ENCODE data around the gene F13B.
"Not testable (repeated sequence)": the region's sequence is repeated elsewhere in the genome, so short reads cannot be mapped to it uniquely, and the experiment has no call there.

Gene F13B, protein sequence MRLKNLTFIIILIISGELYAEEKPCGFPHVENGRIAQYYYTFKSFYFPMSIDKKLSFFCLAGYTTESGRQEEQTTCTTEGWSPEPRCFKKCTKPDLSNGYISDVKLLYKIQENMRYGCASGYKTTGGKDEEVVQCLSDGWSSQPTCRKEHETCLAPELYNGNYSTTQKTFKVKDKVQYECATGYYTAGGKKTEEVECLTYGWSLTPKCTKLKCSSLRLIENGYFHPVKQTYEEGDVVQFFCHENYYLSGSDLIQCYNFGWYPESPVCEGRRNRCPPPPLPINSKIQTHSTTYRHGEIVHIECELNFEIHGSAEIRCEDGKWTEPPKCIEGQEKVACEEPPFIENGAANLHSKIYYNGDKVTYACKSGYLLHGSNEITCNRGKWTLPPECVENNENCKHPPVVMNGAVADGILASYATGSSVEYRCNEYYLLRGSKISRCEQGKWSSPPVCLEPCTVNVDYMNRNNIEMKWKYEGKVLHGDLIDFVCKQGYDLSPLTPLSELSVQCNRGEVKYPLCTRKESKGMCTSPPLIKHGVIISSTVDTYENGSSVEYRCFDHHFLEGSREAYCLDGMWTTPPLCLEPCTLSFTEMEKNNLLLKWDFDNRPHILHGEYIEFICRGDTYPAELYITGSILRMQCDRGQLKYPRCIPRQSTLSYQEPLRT

DNA sequence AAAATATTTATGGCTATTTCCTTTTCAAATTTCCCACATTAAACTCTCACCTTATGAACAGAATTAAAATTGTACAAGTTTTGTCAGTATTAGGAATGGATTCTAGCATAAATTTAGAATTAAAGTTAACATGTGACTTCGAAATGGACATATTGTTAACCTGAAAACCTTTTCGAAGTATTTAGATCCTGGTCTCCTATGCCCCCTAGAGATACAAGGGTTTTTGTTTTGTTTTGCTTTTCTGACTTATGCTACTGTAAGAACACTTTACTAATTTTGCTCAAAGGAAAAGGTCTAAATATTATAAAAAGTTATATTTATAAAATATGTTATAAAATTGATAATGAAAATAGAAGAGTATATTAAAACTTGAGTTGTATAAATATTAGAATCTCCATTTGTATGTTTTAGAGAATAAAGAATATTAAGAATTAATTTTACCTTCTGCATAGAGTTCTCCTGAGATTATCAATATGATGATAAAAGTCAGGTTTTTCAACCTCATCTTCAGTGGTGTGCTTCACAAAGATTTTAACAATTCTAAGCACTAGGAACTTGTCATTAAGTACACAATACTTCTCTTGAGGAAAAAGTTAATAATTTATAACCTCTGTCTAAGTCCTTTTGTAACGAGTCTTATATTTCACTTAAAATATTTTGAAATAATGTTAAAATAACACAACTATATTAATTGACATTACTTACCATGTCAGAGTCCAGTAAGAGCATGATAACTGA lies at the start of gene F13B:
Gene F13B, minus strand, starts transcription at position 542 of the 738 bp plus-strand sequence. Its CDS starts 37 bp downstream, at position 505.
- DNase-seq = no peak

DNA sequence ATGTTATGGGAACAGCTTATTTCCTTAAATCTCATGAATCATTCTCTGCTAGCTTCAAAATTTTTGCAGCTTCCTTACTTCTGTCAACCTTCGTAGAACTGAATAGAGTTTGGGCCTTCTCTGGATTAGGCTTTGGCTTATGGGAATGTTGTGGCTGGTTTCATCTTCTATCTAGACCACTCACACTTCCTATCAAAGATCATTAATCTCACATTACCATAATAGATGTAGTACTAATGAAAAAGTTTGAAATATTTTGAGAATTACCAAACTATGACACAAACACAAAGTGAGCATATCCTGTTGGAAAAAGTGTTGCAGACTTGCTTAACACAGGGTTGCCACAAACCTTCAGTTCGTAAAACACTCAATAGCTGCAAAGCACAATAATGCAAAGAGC lies 49.1 kb upstream of the F13B start:
- no peak for DNase-seq

DNA sequence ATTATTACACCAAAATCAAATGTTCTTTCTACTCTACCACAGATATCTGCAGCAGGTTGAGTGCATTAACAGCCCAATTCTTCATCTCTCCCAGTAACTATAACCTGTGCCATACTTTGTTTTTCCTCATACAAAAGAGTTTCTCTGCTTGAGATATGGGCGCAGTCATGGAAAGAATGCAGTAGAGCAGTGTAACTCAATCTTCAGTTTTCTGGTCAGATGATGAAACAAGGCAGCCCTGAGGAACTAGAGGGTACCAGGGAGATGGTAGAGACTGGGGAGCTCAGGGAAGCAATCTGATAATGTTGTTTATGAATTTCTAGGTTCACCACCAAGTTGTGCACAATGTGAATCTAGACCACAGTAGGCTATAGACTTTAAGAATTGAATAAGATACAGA lies 39.8 kb upstream of the F13B start:
- no peak for DNase-seq

DNA sequence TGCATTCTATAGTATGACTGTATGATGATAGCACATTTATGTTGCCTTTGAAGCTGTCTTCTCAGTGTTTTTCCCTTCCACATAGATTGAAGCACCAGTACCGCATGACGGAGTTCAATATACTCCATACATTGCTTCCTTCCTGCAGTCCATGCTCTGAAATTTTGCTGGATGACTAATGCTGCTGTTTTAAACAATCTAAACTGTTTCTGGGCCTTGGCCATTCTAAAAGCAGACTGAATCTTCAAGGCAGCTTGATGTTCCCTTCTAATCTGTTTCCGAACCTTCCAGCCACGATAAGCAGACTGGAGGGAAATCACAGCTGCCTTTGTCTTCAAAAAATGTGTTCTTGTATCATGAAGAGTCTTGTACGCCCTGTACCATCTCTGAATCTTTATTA lies 36.2 kb upstream of the F13B start:
- no peak for DNase-seq

DNA sequence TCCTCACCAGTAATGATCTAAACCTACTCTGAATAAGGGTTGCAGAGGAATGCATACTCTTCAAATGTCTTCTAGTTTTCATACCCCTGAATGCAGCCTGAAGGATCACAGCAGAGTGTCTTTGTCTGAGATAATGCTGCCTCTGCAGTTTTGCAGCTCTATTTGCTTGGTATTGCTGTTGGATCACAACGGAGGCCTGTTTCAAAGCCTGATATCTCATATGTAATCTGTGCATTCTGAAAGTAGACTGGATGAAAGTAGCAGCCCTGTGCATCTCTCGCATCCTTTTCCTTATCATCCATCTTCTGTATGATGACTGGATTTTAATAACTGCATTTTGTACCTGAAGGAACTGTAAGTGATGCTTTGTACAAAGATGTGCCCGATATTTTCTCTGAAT lies 34.9 kb upstream of the F13B start:
- DNase-seq = no peak

DNA sequence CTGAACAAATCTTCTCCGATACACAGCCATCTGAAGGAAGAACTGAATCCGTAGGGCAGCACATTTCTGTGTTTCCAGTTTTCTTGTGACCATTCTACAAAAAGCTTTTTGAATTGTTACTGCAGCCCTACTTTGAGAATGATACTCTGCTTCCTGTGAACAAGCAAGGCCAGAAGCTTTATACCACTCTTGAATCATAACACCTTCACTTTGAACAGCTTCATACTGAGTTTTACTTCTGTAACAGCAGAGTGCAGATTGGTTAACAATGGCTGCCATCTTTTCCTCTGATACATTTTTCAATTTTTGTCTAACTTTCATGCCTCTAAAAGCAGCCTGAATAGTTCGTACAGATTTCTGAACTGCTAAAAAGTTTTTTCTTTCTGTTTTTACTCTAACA lies 33.6 kb upstream of the F13B start:
- DNase-seq = no peak

DNA sequence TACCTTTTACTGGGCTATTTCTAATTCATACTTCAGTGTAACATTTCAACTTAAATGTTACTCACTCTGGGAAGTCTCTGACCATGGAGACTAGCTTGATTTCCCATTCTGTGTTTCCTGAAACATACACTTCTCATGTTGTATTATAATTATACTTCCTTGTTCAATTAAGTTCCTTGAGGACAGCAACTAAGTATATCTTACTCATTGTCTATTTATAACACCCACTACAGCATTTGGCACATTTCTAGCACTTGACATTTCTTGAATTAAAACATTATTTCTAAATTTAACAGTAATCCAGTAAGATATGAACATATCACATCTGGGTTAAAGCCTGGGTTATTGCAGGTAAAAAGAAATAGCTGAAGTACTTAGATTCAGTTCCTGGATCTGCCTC lies 32.4 kb upstream of the F13B start:
- no peak for DNase-seq

DNA sequence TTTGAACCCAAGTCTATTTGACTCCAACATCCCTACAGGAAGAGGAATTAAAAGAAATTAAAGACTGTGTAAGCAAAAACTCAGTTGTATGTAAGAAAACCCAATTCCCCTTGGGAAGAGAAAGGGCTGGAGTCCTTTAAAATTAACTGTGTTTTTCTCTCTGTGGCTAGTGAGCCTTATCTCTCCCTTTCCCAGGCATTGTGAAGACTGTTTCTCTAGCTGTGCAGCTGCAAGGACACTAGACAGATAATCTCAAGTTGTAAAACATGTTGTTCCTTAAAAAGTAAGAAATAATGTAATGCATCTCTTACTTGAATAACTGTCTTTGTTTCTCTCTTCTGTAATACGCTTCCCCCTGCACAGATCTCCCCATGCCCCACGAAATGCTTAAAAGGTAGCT lies 29.9 kb upstream of the F13B start:
- not testable (repeated sequence) for DNase-seq

DNA sequence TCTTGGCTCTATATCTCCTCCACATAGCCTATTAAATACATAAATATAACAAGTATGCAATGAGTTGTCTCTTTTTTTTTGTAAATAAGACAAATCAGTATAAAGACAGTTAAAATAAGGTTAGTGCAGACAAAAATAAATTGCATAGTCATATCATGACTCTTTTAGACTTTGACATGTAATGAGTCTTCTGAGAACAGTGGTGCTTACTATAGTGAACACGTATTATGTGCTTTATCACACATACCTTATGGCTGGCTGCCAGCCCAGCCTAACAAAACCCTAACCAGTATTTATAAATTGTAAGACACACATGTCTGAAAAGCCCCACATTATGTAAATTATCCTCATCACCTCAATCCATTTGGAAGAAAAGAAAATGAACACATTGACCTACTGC lies 29.1 kb upstream of the F13B start:
- DNase-seq = no peak

DNA sequence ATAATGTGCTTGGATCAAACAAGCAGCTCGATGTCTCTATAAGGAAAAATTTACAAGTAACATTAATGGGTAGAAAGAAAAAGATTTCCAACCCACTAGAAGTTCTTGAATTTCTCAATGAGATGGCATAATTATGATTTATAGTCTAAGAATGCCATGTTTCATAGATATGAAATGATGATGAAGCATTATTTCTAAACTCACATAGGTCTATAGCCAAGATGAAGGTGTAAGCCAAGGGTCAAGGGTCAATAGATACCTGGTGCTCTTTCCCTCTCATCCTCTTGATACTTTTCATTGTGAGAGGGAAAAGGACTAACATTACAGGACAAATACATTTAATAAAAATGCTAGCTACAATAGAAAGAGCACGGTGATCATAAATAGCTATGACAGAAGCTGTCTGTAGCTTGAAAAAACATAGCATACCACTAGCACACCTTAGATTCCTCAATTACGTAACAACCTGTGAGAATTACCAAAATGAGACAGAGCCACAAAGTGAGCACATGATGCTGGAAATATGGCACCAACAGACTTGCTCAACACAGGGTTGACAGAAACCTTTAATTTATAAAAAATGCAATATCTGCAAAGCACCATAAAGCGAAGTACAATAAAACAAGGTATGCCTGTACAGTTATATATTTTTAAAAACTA lies 26.3 kb upstream of the F13B start:
- no peak for DNase-seq

DNA sequence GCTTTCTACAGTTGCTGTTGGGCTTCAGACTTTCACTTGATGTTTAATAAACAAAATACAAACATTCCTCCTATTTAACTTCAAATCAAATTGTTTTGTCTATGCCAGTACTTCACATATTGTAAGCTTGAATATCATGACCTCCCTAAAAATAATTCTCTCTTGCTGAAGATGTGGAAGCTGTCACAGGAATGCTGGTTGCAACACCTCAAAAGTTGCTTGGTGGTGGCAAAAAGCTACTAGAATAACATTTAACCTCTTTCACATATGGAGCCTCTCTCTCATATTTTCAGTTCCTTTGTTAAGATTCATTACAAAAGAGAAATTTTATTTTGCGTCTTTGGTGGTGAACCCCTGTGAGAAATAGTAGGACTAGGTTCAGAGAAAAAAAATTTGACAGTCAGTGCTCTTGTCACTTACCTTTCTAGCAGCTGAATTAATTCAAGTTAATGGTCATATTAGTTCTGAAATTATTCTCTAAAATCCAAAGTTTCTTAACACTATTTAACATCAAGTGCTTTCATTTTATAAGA lies 25.5 kb upstream of the F13B start:
- no peak for DNase-seq

DNA sequence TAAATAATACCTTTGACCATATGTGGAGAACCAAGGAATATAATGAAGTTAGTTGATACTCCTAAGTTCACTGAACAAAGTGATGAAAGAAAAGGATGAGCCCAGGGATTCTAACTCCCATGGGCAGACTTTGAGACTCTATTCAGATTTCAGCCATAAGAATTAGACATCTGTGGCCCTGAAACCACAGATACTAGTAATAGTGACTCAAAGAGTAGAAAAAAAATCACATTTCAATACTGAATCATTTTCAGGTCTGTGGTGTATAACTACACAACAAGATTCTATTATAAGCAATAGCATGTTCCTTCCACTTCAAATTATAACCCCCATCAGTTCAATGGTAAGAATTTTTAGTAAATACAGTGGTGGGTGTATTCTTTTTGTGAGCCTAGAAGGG lies 16.4 kb upstream of the F13B start:
- no peak for DNase-seq

DNA sequence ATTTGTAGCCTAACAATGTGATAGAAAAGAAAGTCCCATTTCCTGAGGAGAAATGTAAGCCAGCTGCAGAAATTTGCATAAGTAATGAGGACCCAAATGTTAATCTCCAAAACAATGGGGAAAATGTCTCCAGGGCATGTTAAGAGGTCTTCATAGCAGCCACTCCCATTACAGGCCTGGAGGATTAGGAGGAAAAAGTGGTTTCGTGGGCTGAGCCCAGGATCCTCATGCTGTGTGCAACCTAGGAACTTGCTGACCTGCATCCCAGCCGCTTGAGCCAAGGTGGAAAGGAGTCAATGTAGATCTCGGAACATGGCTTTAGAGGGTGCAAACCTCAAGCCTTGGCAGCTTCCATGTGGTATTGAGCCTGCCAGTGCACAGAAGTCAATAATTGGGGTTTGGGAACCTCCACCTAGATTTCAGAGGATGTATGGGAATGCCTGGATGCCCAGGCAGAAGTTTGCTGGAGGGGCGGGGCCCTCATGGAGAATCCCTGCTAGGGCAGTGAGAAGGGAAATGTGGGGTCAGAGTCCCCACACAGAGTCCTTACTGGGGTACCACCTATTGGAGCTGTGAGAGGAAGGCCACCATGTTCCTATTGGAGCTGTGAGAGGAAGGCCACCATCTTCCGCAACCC lies 14.2 kb upstream of the F13B start:
- no peak for DNase-seq

DNA sequence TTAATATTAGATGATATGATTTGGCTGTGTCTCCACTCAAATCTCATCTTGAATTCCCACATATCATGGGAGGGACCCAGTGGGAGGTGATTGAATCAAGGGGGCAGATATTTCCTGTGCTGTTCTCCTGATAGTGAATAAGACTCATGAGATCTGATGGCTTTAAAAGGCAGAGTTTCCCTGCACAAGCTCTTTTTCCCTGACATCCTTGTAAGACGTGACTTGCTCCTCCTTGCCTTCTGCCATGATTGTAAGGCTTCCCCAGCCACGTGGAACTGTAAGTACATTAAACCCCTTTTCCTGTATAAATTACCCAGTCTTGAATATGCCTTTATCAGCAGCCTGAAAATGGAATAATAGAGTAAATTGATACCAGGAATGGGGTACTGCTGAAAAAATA lies 13.3 kb upstream of the F13B start:
- no peak for DNase-seq

DNA sequence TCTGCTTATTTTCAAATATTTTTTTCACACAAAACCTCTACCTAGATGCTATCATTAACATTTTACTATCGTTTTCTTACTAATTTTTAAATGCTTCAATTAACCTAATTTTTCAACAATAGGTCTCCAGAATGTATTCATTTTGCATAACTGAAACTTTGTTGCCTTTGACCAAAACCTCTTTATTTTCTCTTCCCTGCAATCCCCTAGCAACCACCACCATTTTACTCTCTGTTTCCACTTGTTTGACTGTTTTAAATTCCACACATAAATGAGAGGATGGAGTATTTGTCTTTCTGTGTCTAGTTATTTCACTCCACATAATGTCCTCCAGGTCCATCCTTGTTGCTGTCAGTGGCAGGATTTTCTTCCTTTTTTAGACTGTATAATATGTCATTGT lies 9.5 kb upstream of the F13B start:
- no peak for DNase-seq

DNA sequence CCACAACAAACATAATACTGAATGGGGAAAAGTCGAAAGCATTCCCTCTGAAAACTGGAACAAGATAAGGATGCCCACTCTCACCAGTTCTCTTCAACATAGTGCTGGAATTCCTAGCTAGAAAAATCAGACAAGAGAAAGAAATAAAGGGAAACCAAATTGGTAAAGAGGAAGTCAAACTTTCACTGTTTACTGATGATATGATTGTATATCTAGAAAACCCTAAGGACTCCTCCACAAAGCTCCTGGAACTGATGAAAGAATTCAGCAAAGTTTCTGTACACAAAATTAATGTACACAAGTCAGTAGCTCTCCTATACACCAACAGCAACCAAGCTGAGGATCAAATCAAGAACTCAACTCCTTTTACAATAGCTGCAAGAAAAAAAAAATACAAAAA lies 6.9 kb upstream of the F13B start:
- no peak for DNase-seq

DNA sequence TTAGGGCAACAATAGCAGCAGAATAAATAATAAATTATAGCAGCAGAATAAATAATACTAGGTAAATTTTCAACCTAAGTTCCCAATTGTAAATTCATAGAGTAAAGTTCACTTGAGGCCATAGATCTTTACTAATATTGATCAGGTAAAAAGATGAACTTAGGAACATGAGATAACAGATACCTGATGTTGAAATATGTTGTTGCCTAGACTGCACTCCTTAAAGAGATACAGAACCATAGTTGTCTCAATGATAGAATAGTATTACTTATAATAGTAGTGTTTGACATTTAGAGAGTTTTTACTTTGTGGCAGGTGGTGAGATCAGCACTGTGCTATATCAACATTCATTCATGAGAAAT lies 378 bp upstream of the F13B start:
- no peak for DNase-seq

DNA sequence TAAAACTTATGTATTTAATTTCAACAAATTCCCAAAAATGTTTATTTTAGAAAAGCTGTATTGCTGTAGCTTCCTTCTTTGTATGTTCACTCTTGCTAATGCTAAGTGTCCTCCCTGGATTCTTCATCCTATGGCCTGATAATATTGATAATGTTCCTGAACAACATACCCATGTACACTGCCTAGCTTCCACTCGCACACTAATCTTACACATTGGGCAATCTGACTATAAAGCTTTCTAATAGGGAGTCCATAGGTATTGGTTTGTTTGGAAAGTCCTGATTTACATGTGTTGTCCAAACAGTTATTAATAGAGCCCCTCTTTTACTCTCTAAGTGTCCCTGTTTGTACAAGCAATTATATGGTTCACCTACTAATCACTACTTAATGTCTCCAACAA lies 783 bp downstream of the F13B start:
- DNase-seq = no peak

DNA sequence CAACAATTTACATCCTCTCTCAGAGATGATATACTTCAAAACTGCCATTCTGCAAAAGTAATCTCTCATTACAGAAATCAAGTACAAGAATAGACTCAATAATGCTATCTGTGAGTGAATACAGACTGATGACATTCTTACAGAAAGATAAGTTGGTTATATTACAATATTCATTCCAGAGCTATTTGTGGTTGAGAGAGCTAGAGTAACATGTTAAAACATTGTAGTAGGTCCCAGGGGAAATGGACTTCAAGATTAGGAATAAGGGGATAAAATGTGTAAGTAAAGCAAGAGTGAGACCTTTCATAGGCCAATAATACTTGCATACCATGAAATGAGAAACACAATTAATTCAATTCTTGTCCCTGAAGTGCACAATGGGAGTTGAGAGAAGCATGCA lies 1.5 kb downstream of the F13B start:
- DNase-seq = no peak

DNA sequence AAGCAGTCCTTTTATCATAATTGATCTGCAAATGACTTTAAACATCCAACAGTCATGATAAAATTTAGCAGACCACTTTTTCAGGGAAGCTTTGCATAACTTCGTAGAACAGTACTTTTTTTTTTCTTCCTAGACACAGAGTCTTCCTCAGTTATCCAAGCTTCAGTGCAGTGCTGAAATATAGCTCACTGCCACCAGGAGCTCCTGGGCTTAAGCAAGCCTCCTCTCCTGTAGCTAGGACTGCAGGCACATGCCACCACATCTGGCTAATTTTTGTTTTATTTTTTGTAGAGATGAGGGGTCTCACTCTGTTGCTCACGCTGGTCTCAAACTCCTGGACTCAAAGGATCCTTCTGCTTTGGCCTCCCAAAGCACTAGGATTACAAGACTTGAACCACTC lies 3.8 kb downstream of the F13B start:
- no peak for DNase-seq

DNA sequence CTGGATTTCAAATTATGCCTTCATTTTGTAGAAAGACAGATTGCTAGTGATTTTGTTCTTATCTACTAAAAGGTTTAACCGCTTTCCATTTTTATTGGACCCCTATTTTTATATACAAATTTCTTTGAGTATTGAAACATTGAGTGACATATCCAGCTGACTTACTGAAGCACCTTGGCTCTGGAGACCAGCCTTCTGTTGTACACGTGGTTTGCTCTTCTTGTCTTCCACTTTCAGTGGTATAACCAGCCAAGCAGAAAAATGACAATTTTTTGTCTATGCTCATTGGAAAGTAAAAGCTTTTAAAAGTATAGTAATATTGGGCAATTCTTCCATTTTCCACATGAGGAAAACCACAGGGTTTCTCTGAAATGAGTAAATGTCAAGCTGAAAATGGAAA lies 4.4 kb downstream of the F13B start:
- no peak for DNase-seq

DNA sequence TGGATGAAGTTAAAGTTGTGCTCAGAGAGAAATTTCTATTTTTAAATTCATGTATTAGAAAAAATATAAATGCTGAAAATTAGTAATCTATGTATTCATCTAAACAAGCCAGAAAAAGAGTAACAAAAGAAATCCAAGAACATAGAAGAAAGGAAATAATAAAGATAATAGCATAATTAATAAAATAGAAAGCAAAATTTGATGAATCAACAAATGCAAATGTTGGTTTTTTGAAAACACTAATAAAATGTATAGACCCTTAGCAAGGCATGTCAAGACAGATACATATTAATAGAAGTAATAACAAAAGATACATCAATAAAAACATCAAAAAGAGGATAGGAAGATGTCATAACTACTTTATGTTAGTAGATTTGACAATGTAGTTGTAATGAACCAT lies 18.0 kb downstream of the F13B start:
- no peak for DNase-seq
